NCI-H774 (cell line): Measurements from ENCODE around the gene RDH8.
A peak's percentile ranks its signal among the peaks of the same experiment; 100 is the strongest.
"Not testable (repeated sequence)": the region's sequence is repeated elsewhere in the genome, so short reads cannot be mapped to it uniquely, and the experiment has no call there.

Experiments
- DNase-seq: peaks from one replicate; lab custom pipeline; 2025; lab: John Stamatoyannopoulos, UW

Gene RDH8

GRCh38 chr19:10005632-10006334, 7.5 kb upstream of the RDH8 start:
- DNase-seq, result no peak

GRCh38 chr19:10006335-10006708, 7.0 kb upstream of the RDH8 start:
- no peak for DNase-seq

GRCh38 chr19:10006752-10007323, 6.4 kb upstream of the RDH8 start:
- no peak for DNase-seq

GRCh38 chr19:10007371-10008183, 5.7 kb upstream of the RDH8 start:
- no peak for DNase-seq

- no peak for DNase-seq
Measured at GRCh38 chr19:10008184-10008765, 5.0 kb upstream of the RDH8 start.

- DNase-seq, result no peak
Measured at GRCh38 chr19:10009714-10010224, 3.5 kb upstream of the RDH8 start.

GRCh38 chr19:10010247-10010691, 3.0 kb upstream of the RDH8 start, which contains the start of gene COL5A3:
TSS of gene COL5A3 (minus strand) at chr19:10010504. CDS start at chr19:10010385, 119 bp downstream.
- DNase-seq, result no peak

GRCh38 chr19:10010939-10011338, 2.3 kb upstream of the RDH8 start:
- DNase-seq, result no peak

- no peak for DNase-seq
Measured at GRCh38 chr19:10011974-10012373, 1.3 kb upstream of the RDH8 start.

GRCh38 chr19:10013834-10014618, 743 bp downstream of the RDH8 start:
- no peak for DNase-seq

GRCh38 chr19:10018263-10018662, 5.0 kb downstream of the RDH8 start:
- DNase-seq, result no peak

- no peak for DNase-seq
Measured at GRCh38 chr19:10018786-10019185, 5.5 kb downstream of the RDH8 start.

- DNase-seq, result no peak
Measured at GRCh38 chr19:10019246-10019645, 6.0 kb downstream of the RDH8 start.

- DNase-seq, result no peak
Measured at GRCh38 chr19:10020851-10021250, 7.6 kb downstream of the RDH8 start.

GRCh38 chr19:10021446-10021845, 8.2 kb downstream of the RDH8 start:
- no peak for DNase-seq

GRCh38 chr19:10021863-10022262, 8.6 kb downstream of the RDH8 start:
- no peak for DNase-seq

- DNase-seq, result not testable (repeated sequence)
Measured at GRCh38 chr19:10023096-10023495, 9.8 kb downstream of the RDH8 start.

- DNase-seq, result no peak
Measured at GRCh38 chr19:10026744-10027143, 13.5 kb downstream of the RDH8 start.

GRCh38 chr19:10027158-10027997, 14.1 kb downstream of the RDH8 start:
- peak; percentile 87 for DNase-seq

GRCh38 chr19:10033614-10034013, 20.3 kb downstream of the RDH8 start:
- DNase-seq, result no peak
